Medulla oblongata (tissue), 1 donor: ENCODE measurements around the gene RARG.

Experiments
- DNase-seq: peaks from one replicate; pipeline ENCODE4 v3.0.0-alpha.2; 2015; ENCODE audit errors: extremely low spot score

RARG gene

DNA sequence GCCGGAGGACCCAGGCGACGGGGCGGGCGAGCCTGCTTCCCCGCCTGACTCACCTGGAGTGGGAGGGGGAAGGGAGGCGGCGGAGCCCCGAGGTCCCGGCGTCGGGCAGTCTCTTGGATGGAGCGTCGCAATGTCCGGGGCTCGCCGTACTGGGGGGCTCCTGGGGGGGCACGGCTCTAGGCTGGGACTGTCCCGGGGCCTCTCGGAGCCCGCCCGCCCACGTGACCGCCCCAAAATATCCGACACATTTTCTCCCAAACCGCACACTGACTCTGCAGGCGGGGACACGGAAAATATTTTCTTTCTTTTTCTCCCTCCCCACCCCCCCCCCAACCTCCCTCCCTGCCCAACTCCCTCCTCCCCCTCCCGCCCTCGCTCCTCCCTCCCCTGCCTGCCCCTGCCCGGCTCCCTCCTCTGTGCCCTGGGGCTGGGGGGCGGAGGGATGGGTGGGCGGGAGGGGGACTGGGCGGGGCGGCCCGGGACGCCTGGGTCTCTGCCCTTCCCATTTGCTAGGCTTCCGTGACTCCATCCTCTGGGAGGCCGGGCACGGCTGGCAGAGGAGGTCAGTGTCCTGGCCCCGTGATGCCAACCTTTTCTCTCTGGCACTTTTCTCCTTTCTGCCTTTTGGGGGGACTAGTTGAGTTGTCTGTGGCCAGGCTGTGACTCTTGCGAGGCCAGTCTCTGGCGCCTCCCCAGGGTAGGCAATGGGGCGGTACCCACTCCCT, at the start of gene RARG:
Gene RARG (minus strand): TSS at position 289 of the 725 bp plus-strand sequence. CDS start 4,664 bp downstream, outside the sequence.
- DNase-seq: peak; percentile 64

DNA sequence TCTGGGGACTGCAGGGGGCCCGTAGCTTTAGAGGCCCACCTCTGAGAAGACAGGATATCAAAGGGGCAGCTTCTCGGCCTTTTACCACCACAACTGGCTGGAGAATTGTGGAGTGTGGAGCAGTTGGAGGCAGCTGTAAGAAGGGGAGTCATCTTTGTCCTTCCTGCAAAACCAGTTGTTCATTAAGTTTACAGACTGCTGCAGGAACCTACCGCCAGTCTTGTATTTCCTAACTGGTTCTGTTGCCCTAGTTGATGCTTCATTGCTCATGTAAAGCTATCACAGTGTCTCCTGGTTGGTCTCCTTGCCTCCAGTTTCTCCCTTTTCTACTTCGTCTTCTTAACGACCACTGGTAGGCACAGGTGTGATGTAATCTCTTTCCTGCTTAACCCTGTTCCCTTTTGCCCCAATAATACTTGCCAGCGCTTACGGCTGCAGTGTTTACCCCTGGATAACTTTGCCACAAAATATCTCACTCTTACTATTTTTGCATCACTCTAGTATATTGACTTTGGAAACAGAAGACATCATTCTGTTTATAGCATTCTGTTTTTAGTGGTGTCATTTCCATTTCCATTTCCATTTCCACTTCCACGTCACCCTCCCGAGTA, 48.0 kb upstream of the RARG start:
- no peak for DNase-seq

DNA sequence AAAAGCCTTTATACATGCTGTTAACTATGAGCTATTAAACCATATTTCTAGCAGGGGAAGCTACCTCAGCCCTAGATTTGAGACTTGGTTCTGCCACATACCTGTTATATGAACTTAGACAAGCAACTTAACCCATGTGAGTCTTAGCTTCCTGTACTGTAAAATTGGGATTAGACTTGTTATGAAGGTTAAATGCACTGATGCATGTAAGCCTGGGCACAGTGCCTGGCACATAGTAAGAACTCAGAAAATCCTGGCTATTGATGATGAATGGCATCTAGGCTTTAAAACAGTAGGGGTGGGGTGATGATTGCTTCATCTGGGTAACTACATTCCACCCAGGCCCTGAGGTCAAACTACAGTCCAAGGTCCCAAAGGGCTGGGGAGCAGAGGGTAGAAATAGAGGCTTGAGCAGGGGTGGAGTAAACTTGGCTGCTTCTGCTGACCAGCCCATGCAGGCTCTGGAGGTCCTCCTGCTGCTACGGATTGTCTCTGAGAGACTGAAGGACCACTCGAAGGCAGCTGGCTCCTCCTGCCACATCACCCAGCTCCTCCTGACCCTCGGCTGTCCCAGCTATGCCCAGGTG, 47.4 kb upstream of the RARG start:
- no peak for DNase-seq

DNA sequence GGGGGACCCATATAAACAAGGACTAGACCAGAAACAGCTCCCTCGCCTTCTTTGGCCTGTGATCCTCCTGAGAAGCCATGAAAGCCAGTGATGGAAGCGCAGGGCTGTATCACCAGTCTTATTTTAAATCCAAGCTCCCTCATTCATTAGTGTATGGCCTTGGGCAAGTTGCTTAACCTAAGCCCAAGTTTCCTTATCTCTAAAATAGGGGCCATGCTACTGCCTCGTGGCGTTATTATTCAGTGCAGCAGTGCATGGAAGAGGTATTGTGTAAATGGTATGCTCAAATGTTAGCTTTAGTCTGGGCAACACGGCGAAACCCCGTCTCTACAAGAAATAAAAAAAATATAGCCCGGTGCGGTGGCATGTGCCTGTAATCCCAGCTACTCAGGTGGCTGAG, 46.0 kb upstream of the RARG start:
- no peak for DNase-seq

DNA sequence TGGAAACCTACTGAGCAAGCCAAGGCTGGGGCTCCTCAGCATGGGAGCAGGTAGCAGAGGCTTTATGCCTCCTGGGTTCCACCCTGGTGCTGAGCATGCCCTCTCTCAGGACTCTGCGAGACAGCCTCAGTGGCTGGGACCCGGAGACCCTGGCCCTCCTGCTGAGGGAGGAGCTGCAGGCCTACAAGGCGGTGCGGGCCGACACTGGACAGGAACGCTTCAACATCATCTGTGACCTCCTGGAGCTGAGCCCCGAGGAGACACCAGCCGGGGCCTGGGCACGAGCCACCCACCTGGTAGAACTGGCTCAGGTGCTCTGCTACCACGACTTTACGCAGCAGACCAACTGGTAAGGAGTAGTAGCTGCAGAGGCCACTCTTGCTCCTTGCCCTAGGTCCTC, 44.5 kb upstream of the RARG start:
- no peak for DNase-seq

DNA sequence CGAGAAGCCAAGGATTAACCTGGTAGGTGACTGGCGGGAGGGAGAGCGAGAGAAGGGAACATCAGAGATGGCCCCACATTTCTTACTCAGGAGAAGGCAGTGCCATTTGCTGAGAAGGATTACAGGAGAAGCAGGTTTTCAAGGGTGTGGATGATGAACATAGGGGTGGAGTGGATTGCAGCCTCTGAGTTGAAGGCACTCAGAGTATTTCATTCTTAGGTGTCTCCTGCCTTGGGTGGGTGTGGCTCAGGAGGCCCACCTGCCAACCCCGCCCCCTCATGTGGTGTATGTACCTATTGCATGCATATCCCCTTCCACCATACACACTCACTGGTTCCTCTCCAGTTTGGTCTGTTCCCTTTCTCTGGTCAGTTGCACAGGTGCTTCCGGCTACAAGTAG, 42.4 kb upstream of the RARG start:
- DNase-seq: no peak

DNA sequence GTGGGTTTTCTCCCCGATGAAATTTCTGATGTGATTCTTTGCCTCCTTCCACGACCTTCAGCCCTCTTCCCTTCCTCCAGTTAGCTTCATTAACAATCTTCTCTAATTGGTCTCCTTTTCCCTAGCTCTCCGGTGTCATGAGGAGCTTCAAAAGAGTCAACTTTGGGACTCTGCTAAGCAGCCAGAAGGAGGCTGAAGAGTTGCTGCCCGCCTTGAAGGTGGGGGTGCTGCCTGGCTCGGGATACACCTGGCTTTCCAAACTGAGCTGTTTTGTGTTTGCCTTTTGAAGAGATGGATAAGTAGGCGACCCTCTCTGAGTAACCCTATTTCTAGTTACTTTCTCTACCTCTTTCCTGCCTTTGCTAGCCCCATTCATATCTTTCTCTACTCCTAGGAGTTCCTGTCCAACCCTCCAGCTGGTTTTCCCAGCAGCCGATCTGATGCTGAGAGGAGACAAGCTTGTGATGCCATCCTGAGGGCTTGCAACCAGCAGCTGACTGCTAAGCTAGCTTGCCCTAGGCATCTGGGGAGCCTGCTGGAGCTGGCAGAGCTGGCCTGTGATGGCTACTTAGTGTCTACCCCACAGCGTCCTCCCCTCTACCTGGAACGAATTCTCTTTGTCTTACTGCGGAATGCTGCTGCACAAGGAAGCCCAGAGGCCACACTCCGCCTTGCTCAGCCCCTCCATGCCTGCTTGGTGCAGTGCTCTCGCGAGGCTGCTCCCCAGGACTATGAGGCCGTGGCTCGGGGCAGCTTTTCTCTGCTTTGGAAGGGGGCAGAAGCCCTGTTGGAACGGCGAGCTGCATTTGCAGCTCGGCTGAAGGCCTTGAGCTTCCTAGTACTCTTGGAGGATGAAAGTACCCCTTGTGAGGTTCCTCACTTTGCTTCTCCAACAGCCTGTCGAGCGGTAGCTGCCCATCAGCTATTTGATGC, 36.9 kb upstream of the RARG start:
- no peak for DNase-seq

DNA sequence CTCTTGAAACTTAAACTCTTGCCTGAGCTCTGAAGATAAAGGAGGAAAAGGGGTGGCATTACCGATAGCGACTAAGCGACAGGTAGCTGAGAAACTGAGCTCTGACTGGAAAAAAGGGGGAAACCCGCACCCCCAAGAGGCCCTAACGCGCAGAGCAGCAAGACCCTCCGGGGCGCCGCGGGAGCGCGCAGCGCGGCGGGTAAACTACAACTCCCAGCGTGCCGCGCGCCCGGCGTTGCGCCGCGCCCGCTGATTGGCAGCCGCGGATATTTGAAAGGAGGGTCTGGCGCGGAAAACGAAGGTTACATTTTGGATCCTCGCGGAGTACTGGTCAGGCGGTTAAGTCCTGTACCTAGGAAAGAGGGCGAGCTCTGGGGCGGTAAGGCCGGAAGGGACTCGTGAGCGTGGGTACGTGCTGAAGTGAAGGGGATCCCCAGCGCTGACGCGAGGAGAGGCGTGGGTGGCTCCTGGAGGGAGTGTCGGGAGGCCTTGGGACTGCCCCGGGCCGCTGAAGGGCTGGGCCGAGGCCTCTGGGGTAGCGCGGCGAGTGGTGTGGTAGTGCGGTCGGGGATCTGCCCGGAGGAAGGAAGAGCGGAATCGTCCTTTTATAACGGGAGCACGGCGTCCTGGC, 36.1 kb upstream of the RARG start, which contains the start of gene ESPL1:
Gene ESPL1 (plus strand): TSS at position 301 of the 631 bp plus-strand sequence. CDS start 468 bp downstream, outside the sequence.
- DNase-seq: peak; percentile 75

DNA sequence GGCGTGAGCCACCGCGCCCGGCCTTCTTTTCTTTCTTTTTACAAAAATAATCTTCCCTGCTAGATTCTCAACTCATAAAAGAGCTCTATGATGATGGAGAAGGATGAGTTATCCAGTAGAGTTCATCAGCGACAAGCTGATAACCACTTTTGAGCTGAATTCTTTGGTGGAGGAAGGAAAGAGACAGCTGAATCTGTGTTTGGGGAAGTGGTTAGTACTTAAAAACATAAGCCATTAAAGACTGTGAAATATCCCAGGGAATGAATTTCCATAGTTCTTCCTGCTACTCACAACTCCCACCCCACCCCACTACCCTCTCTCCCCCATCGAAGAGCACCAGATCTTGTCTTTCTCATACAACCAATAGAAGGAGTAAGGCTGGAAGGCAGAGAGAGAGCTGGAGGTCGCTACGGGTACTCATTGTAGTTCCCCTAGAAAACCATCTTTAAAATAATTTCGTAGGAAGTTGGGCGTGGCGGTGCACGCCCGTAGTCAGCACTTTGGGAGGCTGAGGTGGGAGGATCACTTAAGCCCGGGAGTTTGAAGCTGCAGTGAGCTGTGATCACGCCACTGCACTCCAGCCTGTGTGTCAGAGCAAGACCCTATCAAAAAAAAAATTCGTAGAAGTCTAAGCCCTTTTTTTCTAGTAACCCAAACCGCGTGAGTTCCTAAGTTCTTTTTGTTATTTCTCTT, 35.4 kb upstream of the RARG start:
- DNase-seq: peak; percentile 16

DNA sequence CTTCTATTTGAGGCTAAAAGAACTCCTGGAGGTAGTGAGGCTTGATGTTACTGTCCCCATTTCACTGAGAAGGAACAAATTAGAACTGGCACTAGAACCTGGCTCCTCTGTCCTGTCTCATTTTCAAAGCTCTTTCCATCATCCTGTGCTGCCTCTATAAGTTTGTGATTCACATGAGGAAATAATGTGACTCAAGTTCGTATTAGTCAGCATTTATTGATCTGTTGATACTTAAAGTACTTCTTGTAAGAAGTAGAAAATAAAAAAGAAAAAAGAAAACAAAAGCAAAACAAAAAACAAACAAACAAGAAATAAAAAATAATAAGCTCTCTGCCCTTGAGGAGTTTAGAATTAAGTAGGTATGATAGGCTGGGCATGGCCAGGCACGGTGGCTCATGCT, 33.8 kb upstream of the RARG start:
- DNase-seq: no peak

DNA sequence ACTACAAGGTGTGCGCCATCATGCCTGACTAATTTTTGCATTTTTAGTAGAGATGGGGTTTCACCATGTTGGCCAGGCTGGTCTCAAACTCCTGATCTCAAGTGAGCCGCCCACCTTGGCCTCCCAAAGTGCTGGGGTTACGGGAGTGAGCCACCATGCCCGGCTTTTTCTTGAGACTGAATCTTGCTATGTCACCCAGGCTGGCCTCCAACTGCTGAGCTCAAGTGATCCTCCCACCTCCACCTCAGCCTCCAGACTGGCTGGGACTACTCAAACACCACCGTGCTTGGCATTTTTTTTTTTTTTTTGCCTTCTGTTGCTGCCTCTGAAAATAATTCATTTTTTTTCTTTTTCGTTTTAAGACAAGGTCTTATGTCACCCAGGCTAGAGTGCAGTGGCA, 27.9 kb upstream of the RARG start:
- no peak for DNase-seq

DNA sequence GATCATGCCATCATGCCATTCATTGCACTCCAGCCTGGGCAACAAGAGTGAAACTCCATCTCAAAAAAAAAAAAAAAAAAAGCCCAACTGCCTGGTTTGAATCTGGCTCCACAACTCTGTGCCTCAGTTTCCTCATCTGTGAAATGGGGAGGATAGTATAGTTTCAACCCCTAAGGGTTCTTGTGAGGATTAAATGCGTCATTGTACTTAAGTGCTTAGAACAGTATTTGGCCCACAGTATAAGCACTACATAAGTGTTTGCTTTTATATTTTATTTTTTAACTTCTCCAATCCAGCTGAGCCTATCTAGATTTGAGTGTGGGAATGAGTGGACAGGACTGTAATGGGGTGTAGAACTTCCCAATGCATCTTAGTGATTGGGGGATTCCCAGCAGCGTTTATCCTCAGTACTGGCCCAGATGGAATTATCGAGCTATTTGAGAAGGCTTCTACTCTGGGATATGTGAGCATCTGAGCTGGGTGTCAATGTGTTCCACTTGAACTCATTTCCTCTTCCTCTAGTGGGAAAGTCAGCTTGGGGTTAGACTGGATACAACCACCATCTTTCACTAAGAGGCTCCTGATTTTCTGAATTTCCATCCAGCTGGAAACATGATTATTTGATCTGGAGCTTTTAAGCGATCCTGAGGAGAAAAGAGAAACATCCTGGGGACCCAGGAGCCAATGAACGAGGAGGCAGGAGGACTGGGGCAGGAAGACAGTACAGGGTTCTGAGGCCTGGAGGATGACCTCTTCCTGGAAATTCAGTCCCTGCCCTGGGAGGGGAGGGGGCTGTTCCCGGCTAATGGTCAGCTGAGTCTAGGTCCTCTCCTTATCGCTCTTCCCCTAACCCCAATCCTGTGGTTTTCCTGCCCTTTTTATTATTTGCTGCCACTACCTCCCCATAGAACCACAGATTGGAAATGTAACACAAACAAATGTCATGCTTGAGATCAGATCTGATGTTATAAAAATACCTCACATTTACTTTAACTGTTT, 26.8 kb upstream of the RARG start:
- DNase-seq: no peak

DNA sequence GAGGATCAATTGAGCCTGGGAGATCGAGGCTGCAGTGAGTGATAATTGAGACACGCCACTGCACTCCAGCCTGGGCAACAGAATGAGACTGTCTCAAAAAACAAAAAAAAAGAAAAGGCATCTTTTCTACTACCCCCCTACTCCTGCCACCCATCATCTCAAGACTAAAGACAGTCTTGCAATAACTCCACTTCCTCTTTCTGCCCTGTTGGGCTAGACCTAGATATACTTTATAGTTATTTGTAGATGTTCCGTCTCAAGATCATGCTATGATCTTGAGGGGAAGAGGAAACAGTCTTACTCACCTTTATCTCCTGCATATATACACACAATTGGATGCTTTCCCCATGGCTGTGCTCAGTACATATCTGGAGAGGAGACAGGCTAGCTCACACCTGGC, 24.0 kb upstream of the RARG start:
- DNase-seq: no peak

DNA sequence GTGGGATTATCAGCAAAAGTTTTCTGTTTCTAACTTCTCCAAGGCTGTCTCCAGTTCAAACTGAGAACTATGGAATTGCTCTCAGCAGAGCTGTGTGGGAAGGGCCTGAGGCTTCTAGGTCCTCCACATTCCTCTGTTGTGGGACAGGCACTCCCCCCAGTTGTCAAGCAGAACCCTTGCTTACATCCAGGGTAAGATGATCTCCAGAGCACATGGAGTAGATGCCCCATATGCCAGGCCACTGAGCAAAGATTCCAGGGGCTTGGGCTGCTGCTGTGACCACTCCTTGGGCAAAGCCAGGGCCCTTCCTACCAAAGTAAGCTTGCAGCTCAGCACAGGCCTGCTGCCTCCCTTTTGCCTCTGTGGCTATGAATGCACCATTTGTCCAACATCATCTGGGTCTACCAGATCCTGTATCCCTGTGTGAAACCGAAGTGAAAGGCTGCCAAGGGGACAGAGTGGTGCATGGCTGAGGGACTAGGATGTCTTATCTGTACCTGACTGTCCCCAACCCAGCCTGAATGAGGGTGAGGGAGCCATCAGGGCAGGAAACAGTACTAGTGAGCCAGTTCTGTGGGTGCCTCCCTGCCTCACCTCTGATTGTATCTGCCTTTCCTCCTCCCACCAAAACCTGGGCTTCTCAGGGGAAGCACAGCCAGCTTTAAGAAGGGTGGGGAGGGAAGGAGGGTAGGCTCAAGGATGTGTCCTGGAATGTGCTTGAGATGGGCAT, 23.0 kb upstream of the RARG start:
- no peak for DNase-seq

DNA sequence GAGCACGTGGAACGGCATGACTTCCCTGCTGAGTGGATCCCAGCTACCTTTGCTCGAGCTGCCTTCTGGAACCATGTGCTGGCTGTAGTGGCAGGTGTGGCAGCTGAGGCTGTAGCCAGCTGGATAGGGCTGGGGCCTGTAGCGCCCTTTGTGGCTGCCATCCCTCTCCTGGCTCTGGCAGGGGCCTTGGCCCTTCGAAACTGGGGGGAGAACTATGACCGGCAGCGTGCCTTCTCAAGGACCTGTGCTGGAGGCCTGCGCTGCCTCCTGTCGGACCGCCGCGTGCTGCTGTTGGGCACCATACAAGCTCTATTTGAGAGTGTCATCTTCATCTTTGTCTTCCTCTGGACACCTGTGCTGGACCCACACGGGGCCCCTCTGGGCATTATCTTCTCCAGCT, 21.3 kb upstream of the RARG start:
- DNase-seq: no peak

DNA sequence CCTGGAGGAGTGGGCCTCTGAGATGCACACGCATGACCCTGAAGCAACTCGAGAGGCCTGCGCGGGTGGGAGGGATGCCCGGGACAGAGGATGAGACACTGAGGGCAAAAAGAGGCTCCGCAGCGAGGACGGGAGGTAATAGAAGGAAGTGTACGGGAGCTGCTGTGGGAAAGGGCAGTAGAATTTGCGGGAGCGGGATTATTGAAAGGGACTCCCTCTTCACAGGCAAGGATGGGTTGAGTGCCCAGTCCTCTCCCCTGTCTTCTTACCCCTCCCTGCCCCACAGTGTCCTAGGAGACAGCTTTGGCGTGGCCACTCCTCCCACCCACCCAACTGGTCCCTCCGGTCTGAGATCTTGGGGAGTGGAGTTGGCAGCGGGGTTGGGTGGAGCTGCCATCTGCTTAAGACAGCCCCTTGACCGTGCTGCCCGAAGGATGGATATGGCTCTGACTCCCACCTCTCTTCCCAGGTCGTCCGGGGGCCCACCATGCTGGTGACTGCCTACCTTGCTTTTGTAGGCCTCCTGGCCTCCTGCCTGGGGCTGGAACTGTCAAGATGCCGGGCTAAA, 20.4 kb upstream of the RARG start:
- DNase-seq: no peak

DNA sequence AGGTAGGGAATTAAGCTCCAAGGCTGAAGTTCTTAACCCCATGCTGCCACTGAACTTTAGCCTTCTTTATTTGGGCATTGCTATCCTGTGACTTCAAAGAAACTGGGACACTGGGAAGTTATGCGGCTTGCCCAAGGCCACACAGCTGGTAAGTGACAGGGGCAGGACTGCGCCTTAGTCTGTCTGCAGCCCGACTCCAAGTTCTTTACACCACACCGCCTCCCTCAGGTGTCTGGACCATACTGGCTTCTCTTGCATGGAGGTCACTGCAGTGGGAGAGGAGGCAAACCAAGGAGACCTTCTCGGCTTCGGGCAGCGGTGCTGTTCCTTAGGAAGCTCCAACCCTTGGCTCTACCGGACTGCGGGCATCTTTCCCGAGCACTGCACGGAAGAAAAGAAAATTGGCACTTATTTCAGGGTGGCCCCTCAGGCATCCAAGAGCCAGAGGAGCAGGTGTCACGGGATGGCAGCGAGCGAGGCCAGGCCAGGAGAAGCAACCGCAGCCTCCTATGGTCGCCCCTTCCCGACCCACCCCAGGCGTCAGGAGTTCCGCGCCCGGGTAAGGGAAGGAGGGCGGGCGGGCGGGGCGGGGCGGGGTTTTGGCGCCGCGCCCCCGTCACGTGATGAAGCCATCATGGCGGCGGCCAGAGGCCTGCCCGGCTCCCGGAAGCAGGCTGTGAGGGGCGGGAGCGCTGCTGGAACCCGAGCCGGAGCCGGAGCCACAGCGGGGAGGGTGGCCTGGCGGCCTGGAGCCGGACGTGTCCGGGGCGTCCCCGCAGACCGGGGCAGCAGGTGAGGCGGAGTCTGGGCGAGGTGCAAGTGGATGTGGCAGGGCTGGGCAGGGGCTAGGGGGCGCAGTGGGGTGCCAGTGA, 19.7 kb upstream of the RARG start:
- peak; percentile 82 for DNase-seq

DNA sequence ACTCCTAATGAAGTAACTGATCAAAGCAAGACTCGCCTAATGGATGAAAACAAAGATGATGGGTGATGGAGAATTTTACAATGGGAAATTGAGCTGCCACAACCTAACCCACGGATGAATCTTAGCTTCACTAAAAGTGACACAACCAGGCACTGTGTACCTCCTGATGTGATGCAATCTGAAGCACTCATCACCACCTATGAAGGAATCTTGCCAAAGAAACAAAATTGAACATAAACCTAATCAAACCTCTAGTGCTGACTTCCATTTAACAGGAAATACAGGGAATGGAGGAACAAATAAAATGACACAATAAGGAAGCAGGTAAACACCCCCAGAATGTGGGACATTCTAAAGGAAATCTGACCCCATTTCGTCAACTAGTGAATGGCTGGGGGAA, 13.3 kb upstream of the RARG start:
- DNase-seq: no peak
